Astrocyte (in vitro differentiated cells and primary cell): ENCODE data around the gene FKBP10. TPM values are rescaled to one million over a fixed set of nuclear protein-coding genes. Genes with fewer than 3 reads are reported as not detected.

Source experiments
- DNase-seq: peaks from one replicate; pipeline ENCODE4 v3.0.0-alpha.2; 2010; ENCODE audit warnings: low read depth
- FAIRE-seq: peaks from 2 replicates; lab custom pipeline; 2011; peaks lifted over from hg19 to GRCh38; lab: Jason Lieb, UNC
- H2AFZ ChIP-seq: 2 replicates; pipeline ENCODE4 v1.6.0; 2012; ENCODE audit warnings: low read depth, low read length, inconsistent platforms
- H3K27ac ChIP-seq: 2 replicates; pipeline ENCODE4 v1.5.1; 2011; ENCODE audit warnings: low read depth, low read length, inconsistent platforms
- H3K27me3 ChIP-seq: 2 replicates; pipeline ENCODE4 v1.6.0; 2011; ENCODE audit warnings: low read length, inconsistent platforms; ENCODE audit not compliant: insufficient read depth
- H3K36me3 ChIP-seq: 2 replicates; pipeline ENCODE4 v1.5.1; 2011; ENCODE audit warnings: low read length, inconsistent platforms; ENCODE audit not compliant: insufficient read depth
- H3K4me1 ChIP-seq: 2 replicates; pipeline ENCODE4 v1.5.1; 2011; ENCODE audit warnings: low read length, inconsistent platforms; ENCODE audit not compliant: insufficient read depth
- H3K4me2 ChIP-seq: 2 replicates; pipeline ENCODE4 v1.6.0; 2012; ENCODE audit warnings: low read length, inconsistent platforms
- H3K4me3 ChIP-seq: 2 replicates; pipeline ENCODE4 v1.5.1; 2011; ENCODE audit warnings: low read depth, mild to moderate bottlenecking, low read length, inconsistent platforms; ENCODE audit not compliant: insufficient read depth
- H3K79me2 ChIP-seq: 2 replicates; pipeline ENCODE4 v1.6.0; 2012; ENCODE audit warnings: mild to moderate bottlenecking, low read length, inconsistent platforms; ENCODE audit not compliant: insufficient read depth
- H3K9ac ChIP-seq: 2 replicates; pipeline ENCODE4 v1.6.0; 2012; ENCODE audit warnings: mild to moderate bottlenecking, low read length, inconsistent platforms
- H3K9me3 ChIP-seq: 2 replicates; pipeline ENCODE4 v1.5.1; 2012; ENCODE audit warnings: low read depth, mild to moderate bottlenecking, low read length, inconsistent platforms; ENCODE audit not compliant: insufficient read depth
- H4K20me1 ChIP-seq: 2 replicates; pipeline ENCODE4 v1.6.0; 2012; ENCODE audit warnings: low read length, inconsistent platforms; ENCODE audit not compliant: insufficient read depth
- H3K27ac Mint-ChIP-seq: one replicate; pipeline ENCODE4 v1.8.0; 2021; ENCODE audit warnings: mild to moderate bottlenecking, mixed read lengths; ENCODE audit not compliant: unreplicated experiment
- H3K27me3 Mint-ChIP-seq: one replicate; pipeline ENCODE4 v1.8.0; 2021; ENCODE audit warnings: low read depth, mixed read lengths; ENCODE audit not compliant: unreplicated experiment
- H3K36me3 Mint-ChIP-seq: one replicate; pipeline ENCODE4 v1.8.0; 2021; ENCODE audit warnings: low read depth, mixed read lengths; ENCODE audit not compliant: unreplicated experiment
- H3K4me1 Mint-ChIP-seq: one replicate; pipeline ENCODE4 v1.8.0; 2021; ENCODE audit warnings: low read depth, mixed read lengths; ENCODE audit not compliant: unreplicated experiment
- H3K4me3 Mint-ChIP-seq: one replicate; pipeline ENCODE4 v1.8.0; 2021; ENCODE audit warnings: mild to moderate bottlenecking, moderate library complexity, mixed read lengths; ENCODE audit not compliant: unreplicated experiment
- H3K9me3 Mint-ChIP-seq: one replicate; pipeline ENCODE4 v1.8.0; 2021; ENCODE audit warnings: mild to moderate bottlenecking, mixed read lengths; ENCODE audit not compliant: unreplicated experiment
- EZH2 ChIP-seq: IDR thresholded peaks from 2 replicates; pipeline ENCODE4 v1.6.1; 2012; ENCODE audit warnings: mild to moderate bottlenecking, low read length, inconsistent platforms; ENCODE audit not compliant: insufficient read depth
- total RNA-seq: library from RNA; stranded (reverse); gene quantifications from 2 replicates; pipeline ENCODE4 v1.2.1, GENCODE V29; 2021
- TF ChIP-seq, protein P1 (sequence below): IDR thresholded peaks from 2 replicates; pipeline ENCODE4 v1.5.1; 2011; ENCODE audit warnings: low read depth, mild to moderate bottlenecking, inconsistent platforms, low read length, moderate library complexity; ENCODE audit not compliant: insufficient read depth

FKBP10 gene
- total RNA-seq, 1 donor from 2014 or later, result 446 TPM

DNA sequence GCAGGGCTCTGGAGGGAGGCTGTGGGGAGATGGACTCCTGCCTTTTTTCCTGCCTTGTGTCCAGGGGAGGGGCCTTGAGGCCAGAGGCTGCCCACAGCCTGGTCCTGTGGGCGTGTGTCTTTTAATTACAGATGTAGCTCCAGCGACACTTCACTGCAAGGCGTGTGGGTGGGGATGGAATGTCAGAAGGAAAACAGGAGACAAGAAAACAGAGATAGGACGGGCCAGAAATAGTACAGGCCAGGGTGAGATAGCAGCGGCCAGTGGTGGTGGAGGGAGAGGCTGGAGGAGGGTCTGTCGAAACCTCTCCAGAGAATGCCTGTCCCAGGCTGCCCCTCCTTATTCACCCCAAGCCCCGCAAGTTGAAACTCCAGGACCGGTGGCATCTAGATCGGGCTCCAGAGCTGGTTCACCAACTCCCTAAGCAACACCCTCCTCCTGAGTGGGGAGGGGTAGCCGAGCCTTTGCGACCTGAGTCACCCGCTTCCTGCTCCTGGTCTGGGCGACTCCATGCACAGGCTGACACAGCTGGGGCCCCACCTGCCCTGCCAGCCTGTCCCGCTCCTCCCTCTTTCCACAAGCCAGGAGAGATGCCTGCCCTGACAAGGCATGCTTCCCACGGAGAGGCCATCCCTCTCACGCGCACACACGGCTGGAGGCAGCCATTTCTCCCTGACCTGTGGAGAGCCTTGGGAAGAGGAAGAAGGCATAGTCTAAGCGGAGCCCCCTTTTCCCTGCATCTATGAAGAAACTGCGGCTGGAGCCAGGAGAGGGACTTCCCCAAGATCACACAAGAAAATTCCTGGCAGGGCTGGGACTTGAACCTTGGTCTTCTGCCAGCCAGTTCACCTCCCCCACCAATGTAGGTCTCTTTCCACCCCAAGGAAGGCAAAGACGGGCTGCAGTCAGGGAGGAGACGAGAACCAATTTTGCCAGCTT, 19.7 kb upstream of the FKBP10 start:
- Mint-ChIP-seq H3K4me1 (peaks cover 38% of the 10 kb centered on the region), H3K27ac (peak overlapping the region; percentile 96), H3K27me3 (no peaks in the 10 kb centered on the region), H3K9me3 (no peaks in the 10 kb centered on the region), H3K36me3 (no peaks in the 10 kb centered on the region), H3K4me3 (peak overlapping the region; percentile 54)
- Histone ChIP-seq H3K9ac (peak overlapping the region; percentile 34), H3K9me3 (no peaks in the 10 kb centered on the region), H3K27ac (peak overlapping the region; percentile 43), H3K4me3 (no peak overlapping the region), H4K20me1 (no peaks in the 10 kb centered on the region), H3K27me3 (no peaks in the 10 kb centered on the region), H2AFZ (peak overlapping the region; percentile 78), H3K4me1 (peaks cover 19% of the 10 kb centered on the region), H3K4me2 (peak overlapping the region; percentile 75), H3K79me2 (no peaks in the 10 kb centered on the region), H3K36me3 (no peaks in the 10 kb centered on the region)
- DNase-seq, result peak; percentile 66
- FAIRE-seq, result no peak
- TF ChIP-seq, protein P1, sequence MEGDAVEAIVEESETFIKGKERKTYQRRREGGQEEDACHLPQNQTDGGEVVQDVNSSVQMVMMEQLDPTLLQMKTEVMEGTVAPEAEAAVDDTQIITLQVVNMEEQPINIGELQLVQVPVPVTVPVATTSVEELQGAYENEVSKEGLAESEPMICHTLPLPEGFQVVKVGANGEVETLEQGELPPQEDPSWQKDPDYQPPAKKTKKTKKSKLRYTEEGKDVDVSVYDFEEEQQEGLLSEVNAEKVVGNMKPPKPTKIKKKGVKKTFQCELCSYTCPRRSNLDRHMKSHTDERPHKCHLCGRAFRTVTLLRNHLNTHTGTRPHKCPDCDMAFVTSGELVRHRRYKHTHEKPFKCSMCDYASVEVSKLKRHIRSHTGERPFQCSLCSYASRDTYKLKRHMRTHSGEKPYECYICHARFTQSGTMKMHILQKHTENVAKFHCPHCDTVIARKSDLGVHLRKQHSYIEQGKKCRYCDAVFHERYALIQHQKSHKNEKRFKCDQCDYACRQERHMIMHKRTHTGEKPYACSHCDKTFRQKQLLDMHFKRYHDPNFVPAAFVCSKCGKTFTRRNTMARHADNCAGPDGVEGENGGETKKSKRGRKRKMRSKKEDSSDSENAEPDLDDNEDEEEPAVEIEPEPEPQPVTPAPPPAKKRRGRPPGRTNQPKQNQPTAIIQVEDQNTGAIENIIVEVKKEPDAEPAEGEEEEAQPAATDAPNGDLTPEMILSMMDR, result no peak

DNA sequence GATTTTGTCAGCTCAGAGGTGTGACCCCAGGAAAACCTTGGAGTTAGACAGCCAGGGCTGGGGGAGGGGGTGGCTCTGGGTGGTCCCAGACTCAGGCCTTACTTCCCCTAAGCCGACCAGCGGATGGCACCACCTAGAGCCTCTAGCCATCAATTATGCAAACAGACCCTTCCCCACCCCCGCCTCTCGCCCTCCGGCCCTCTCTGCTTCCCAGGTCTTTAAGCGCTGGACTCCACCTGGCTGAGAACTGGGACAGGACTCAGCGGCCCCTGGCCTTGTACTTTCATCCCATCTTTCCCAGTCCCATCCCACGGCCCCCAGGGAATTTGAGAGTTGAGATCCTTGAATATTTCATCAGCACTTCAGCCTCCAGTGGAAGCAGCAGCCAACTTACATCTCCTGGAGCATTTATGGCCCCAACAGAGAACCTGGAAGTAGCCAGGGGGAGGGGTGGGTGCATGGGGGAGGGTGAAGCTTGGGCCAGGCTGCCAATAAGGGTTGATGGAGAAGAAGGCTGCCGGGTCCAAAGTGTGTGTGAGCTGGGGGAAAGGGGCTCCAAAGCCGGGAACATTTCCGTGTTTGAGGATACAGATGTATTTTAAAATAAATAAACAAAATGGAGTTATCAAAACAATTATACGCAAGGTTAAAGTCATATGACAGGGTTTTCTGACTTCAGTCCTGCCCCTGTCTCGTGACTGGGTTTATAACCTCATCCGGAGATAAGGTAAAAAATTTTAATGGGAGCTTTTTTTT, 18.8 kb upstream of the FKBP10 start:
- peaks cover 33% of the 10 kb centered on the region for H3K4me1 Mint-ChIP-seq
- no peaks in the 10 kb centered on the region for H4K20me1 ChIP-seq
- no peaks in the 10 kb centered on the region for H3K9me3 Mint-ChIP-seq
- H3K4me3 Mint-ChIP-seq, result peak overlapping the region; percentile 45
- DNase-seq (no peak), FAIRE-seq (no peak)
- H3K4me2 ChIP-seq, result peak overlapping the region; percentile 75
- no peaks in the 10 kb centered on the region for H3K27me3 Mint-ChIP-seq
- peak overlapping the region; percentile 34 for H3K9ac ChIP-seq
- H3K4me3 ChIP-seq, result no peak overlapping the region
- H3K9me3 ChIP-seq, result no peaks in the 10 kb centered on the region
- H2AFZ ChIP-seq, result no peak overlapping the region
- H3K4me1 ChIP-seq, result peaks cover 19% of the 10 kb centered on the region
- TF ChIP-seq EZH2, result no peak
- TF ChIP-seq, protein P1, result no peak
- H3K27ac ChIP-seq, result peak overlapping the region; percentile 43
- H3K27ac Mint-ChIP-seq, result peak overlapping the region; percentile 96
- no peaks in the 10 kb centered on the region for H3K79me2 ChIP-seq
- no peaks in the 10 kb centered on the region for H3K27me3 ChIP-seq
- H3K36me3 Mint-ChIP-seq, result no peaks in the 10 kb centered on the region
- no peaks in the 10 kb centered on the region for H3K36me3 ChIP-seq
